ENCODE measurements around the gene NDUFB4.
"Not testable (repeated sequence)": the region's sequence is repeated elsewhere in the genome, so short reads cannot be mapped to it uniquely, and the experiment has no call there.

The NDUFB4 gene

DNA sequence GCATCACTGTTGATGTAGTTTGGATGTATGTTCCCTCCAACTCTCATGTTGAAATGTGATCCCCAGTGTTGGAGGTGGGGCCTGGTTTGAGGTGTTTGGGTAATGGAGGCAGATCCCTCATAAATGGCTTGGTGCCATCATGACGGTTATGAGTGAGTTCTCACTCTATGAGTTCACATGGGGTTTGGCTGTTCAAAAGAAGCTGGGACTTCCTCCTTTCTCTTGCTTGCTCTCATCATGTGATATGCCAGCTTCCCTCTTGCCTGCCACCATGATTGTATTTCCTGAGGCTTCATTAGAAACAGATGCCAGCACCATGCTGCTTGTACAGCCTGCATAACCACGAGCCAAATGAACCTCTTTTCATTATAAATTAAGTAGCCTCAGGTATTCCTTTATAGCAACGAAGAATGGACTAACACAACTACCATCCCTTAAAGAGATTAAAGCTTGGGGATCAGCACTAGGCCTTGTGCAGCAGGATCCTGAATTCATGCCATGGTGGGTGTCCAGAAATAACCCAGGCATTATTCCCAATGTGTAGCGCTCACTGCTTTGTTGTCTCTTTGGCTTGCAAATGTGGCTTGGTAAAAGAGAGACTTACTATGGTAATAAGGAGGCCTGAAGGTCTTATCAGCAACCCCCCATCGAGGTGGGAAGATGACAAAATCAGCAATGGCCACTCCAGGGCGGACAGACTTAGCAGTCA lies 41.9 kb downstream of the NDUFB4 start:
- no peak for DNase-seq (ENCODE audit: low spot score)

DNA sequence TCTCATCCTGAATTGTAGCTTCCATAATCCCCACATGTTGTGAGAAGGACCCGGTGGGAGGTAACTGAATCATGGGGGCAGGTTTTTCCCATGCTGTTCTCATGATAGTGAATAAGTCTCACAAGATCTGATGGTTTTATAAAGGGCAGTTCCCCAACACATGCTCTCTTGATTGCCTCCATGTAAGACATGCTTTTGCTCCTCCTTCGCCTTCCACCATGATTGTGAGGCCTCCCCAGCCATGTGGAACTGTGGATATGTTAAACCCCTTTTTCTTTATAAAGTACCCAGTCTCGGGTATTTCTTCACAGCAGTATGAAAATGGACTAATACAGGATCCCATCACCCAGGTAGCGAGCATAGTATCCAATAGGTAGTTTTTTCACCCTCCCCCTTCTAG lies 42.7 kb downstream of the NDUFB4 start:
- not testable (repeated sequence) for DNase-seq (ENCODE audit: low spot score)

DNA sequence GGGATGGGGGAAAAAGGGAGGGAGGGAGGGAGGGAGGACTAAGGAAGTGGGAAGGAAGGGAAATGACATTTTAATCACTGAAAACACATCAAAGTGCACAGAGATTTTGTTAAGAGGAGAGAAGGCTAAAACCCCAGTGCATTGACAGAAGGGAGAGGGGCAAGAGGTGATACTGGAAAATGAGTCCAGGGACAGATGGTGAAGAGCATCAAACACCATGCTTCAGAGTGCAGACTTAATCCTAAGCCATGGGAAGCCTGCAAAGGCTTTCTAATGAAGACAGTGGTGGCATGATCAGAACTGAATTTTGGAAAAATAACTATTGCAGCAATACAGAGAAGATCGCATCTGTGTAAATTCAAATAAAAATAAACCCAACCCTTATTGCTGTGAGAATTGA lies 44.1 kb downstream of the NDUFB4 start:
- DNase-seq (ENCODE audit: low spot score) = no peak

DNA sequence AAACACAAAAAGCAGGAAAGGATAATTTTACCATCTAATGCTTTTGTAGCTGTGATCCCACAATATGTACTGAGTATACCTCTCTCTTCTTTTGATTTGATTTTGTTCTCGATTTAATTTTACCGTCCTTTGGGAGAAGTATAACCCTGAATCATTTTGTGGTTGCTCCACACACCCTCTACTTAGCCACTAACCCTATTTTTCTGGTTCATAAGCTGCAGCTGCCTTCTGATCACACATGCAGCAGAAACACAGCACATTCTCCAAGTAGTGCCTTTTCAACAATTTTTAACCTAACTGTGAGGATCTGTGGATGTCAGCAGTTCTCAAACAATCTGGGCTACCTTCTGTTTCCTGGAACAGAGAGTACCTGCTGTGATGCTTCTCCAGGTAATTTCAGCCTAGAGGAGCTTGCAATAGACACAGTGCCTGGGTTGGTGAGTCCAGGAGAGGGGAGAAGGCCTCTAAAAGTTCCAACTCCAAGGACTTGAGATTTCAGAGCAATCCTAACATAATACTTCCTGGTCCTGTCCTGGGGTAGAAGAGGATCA lies 45.6 kb downstream of the NDUFB4 start:
- no peak for DNase-seq (ENCODE audit: low spot score)

DNA sequence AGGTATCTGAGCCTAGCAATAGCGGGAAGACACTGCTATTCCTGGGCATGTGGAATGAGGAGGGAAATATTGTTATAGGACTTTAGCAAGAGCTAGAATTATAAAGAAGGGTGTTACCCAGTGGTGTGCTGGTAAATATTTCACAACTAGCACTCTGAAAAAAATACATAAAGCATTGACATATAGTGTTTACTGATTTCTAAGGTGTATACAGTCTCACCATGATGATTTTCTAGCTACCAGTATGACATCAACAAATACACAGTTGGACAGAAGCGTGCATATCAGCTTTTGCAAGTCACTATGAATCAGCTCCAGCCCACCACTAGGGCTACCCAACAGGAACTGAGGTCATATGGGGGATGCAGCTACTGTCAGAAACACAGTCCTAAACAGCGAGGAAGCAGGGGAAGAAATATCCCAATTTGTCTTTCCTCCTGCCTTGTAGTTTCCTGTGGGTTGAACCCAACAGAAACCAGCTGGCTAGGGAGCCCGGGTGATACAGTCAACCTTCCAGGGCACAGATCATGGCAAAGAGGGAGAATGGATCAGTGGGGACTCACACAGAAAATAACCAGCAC lies 46.3 kb downstream of the NDUFB4 start:
- DNase-seq (ENCODE audit: low spot score) = no peak

DNA sequence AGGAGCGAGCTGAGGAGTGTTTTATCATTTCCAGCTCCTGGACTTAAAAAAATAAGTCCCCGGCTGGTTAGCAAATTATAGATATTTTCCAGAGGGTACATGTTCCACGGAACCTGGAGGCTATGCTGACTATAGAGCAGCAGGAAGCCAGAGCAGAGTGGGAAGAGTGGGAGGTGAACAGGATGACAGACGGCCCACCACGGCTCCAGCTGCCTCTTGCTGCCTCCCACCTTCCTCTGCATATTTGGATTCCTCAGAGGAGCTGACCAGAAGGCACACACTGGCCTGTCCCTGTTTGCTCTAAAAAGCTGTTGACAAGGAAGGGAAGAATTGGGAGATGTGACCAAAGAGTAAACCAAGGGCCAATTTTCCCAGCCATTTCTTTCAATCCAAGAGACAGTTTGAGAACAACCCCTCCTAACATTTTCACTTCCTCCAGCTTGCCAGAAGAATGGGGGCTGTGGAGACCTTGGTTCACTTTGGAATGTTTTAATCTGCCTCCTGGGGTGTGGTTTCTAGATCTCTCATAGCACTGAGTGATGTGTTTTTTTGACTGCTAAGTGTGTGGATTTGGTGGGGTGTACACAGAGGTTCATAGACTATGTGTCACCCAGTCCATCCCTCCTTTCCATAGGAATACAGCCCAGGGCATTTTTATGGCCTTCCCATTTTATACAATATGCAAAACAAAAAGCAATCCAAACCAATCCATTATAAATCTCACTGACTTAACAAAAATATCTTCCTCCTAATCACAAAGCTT lies 49.1 kb downstream of the NDUFB4 start:
- no peak for DNase-seq (ENCODE audit: low spot score)

DNA sequence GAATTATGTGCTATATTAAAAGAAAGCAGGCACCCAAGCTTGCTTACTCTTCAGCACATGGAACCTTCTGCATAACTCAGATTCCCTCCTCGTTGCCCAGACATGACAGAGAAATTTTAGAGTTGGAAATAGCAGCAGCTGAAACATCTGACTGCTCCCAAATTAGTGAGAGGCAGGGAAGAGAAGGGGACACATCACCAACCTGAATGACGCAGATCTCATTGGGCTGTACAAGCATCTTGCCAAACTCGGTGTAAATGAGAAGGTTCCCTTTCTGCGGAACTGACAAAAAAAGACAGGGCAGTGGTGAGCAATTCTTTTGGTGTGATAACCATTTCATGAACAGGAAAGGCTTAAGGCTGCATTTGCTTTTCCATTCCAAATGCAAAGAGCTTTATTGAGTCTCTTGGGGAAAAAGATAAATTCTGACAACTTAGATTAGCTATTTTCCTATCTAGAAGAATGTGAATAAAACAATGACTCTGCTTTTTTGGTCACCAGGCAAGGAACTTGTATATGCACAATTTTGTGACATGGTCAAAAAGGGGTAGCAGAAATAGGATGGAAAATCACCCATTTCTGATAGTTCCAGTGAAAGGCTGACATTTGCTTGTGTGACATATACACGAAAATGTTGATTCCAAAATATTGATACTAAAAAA lies 50.8 kb downstream of the NDUFB4 start:
- DNase-seq (ENCODE audit: low spot score) = no peak

DNA sequence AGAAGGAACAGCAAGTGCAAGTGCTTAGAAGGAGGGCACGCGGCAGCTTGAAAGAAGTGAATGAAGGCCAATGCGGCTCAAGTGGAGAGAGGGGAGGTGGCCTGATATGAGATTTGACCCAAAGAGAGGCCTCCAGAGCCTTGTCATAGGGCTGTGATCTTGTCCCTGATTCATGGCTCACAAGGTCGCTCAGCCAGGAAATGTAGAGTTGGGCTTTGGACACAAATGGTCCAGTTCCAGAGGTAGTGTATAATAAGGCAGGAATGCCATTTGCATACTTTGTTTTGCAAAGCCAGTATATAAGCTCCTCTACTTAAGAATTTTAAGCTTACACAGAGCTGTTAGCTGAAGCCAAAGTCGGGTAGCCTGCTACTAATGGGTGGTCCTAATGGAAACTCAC lies 52.2 kb downstream of the NDUFB4 start:
- DNase-seq (ENCODE audit: low spot score) = peak; percentile 33

DNA sequence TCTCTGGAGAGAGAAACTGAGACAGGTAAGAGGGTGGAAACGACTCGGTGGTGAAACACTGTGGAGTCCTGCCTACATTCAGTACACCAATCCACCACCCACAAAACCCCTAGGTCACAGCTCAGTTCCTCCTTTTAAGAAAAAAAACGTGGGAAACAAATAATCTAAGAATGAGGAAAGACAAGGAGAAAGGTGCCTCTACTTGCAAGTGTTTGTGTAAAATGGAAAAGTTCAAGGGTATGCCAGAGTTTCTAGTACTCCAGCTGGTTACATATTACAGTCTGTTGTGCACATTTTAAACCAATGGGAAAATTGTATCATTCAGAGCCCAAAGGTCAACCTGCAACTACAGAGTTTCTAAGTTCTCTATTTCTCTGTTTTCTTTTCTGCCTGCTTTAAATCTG lies 53.7 kb downstream of the NDUFB4 start:
- no peak for DNase-seq (ENCODE audit: low spot score)

DNA sequence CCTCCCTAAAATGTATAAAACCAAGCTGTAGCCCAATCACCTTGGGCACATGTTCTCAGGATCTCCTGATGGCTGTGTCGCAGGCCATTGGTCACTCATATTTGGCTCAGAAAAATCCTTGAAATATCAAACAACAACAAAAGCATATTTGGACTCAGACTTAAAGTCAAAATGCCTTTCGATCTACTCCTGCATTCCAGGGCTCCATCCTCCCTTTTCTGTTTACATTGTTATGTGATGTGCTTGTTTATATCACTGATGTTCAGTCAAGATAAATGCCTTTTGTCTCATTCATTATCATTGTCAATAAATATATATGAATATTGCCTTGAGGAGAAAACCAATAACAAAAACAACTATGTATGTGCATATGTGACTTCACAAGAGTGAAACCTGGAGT lies 54.2 kb downstream of the NDUFB4 start:
- DNase-seq (ENCODE audit: low spot score) = no peak
